Gastroesophageal sphincter (tissue), 3 donors: ENCODE measurements around the gene TCL1A.

ENCODE experiments used
- EP300 ChIP-seq: sonication (generic); formaldehyde crosslinking; IDR thresholded peaks from one replicate; pipeline ENCODE4 v1.6.1; 2017; ENCODE audit warnings: antibody characterized with exemption, mild to moderate bottlenecking
- POLR2A ChIP-seq, 2 donors: fragments of 450-650 bp; IDR thresholded peaks; one replicate each; pipeline ENCODE4 v1.6.1; 2017; ENCODE audit warnings: antibody characterized with exemption in 2 of 2, mild to moderate bottlenecking in 2 of 2, moderate library complexity in 1 of 2
- POLR2AphosphoS5 ChIP-seq: sonication (generic); formaldehyde crosslinking; IDR thresholded peaks from one replicate; pipeline ENCODE4 v1.6.1; 2017; ENCODE audit warnings: antibody characterized with exemption
- TF ChIP-seq, protein P1 (sequence below), 4 experiments: fragments of 200-600 bp in 2 of 4; fragments of 450-650 bp in 2 of 4; sonication (generic) in 1 of 4; IDR thresholded peaks; one replicate each; pipeline ENCODE4 v1.5.1; 2017 to 2019; ENCODE audit warnings: antibody characterized with exemption in 4 of 4, mild to moderate bottlenecking in 2 of 4, moderate library complexity in 2 of 4

DNA sequence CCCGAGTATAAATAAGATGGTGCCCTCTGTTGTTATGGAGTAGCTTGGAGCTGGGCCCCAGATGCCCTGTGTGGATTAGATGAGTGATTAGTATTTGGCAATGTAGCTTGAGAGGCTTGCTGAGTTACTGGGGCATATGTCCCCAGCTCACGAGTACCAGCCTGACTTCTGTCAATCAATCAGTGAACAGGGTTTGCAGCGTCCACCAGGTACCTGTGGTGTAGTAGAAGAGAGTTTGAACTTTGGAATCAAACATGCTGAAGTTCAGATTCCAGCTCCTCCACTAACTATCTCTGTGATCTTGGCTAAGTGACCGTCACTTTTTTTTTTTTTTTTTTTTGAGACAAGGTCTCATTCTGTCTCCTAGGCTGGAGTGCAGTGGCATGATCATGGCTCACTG lies 39.3 kb downstream of the TCL1A start:
- TF ChIP-seq, protein P1, sequence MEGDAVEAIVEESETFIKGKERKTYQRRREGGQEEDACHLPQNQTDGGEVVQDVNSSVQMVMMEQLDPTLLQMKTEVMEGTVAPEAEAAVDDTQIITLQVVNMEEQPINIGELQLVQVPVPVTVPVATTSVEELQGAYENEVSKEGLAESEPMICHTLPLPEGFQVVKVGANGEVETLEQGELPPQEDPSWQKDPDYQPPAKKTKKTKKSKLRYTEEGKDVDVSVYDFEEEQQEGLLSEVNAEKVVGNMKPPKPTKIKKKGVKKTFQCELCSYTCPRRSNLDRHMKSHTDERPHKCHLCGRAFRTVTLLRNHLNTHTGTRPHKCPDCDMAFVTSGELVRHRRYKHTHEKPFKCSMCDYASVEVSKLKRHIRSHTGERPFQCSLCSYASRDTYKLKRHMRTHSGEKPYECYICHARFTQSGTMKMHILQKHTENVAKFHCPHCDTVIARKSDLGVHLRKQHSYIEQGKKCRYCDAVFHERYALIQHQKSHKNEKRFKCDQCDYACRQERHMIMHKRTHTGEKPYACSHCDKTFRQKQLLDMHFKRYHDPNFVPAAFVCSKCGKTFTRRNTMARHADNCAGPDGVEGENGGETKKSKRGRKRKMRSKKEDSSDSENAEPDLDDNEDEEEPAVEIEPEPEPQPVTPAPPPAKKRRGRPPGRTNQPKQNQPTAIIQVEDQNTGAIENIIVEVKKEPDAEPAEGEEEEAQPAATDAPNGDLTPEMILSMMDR (IDR thresholded peaks at IDR 0.05): no peak
- TF ChIP-seq POLR2A (IDR thresholded peaks at IDR 0.05) (no peak), POLR2AphosphoS5 (no peak), EP300 (no peak)
